H9 (cell line): ENCODE measurements around the gene DCAF10. TPM values are rescaled to one million over a fixed set of nuclear protein-coding genes. Genes with fewer than 3 reads are reported as not detected.

Source experiments
- DNase-seq: peaks from one replicate; pipeline ENCODE4 v3.0.0-alpha.2; 2017
- H2AFZ ChIP-seq: one replicate; pipeline ENCODE4 v1.6.1; 2013; ENCODE audit warnings: mild to moderate bottlenecking, low read length, control low read depth, moderate library complexity
- H2AK5ac ChIP-seq: 2 replicates; pipeline ENCODE4 v1.6.1; 2013; ENCODE audit warnings: low read length, control low read depth, mixed read lengths; ENCODE audit not compliant: insufficient read length
- H2BK120ac ChIP-seq: one replicate; pipeline ENCODE4 v1.6.1; 2013; ENCODE audit warnings: low read depth, mild to moderate bottlenecking, low read length, control low read depth, inconsistent platforms; ENCODE audit not compliant: poor library complexity, severe bottlenecking
- H2BK12ac ChIP-seq: 2 replicates; pipeline ENCODE4 v1.6.1; 2013; ENCODE audit warnings: low read length, control low read depth, mixed read lengths, low read depth; ENCODE audit not compliant: insufficient read length
- H2BK15ac ChIP-seq: 2 replicates; pipeline ENCODE4 v1.6.1; 2013; ENCODE audit warnings: low read depth, low read length, control low read depth
- H2BK20ac ChIP-seq: one replicate; pipeline ENCODE4 v1.6.1; 2013; ENCODE audit warnings: low read depth, mild to moderate bottlenecking, low read length, control low read depth, inconsistent platforms; ENCODE audit not compliant: poor library complexity, severe bottlenecking
- H2BK5ac ChIP-seq: 2 replicates; pipeline ENCODE4 v1.6.1; 2013; ENCODE audit warnings: low read length, control low read depth, mixed read lengths; ENCODE audit not compliant: insufficient read length
- H3K14ac ChIP-seq: 2 replicates; pipeline ENCODE4 v1.6.1; 2013; ENCODE audit warnings: low read length, control low read depth; ENCODE audit not compliant: insufficient read depth
- H3K18ac ChIP-seq: 2 replicates; pipeline ENCODE4 v1.6.1; 2013; ENCODE audit warnings: low read depth, mild to moderate bottlenecking, mixed read lengths, low read length, control low read depth; ENCODE audit not compliant: insufficient read length
- H3K23ac ChIP-seq: 2 replicates; pipeline ENCODE4 v1.6.1; 2013; ENCODE audit warnings: low read length, control low read depth, mixed read lengths, low read depth; ENCODE audit not compliant: insufficient read length
- H3K23me2 ChIP-seq: 2 replicates; pipeline ENCODE4 v1.6.1; 2013; ENCODE audit warnings: low read depth, mild to moderate bottlenecking, mixed read lengths, low read length, control low read depth; ENCODE audit not compliant: insufficient read length, poor library complexity, severe bottlenecking
- H3K27ac ChIP-seq: 2 replicates; pipeline ENCODE4 v1.5.1; 2013; ENCODE audit warnings: low read length, control low read depth, mixed read lengths, low read depth; ENCODE audit not compliant: insufficient read length
- H3K27me3 ChIP-seq: 2 replicates; pipeline ENCODE4 v1.6.1; 2013; ENCODE audit warnings: low read length, control low read depth, inconsistent platforms; ENCODE audit not compliant: insufficient read depth
- H3K4ac ChIP-seq: 2 replicates; pipeline ENCODE4 v1.6.1; 2013; ENCODE audit warnings: low read depth, mild to moderate bottlenecking, control low read depth, inconsistent platforms, low read length, moderate library complexity
- H3K4me1 ChIP-seq: 2 replicates; pipeline ENCODE4 v1.6.1; 2013; ENCODE audit warnings: low read length, control low read depth, inconsistent platforms; ENCODE audit not compliant: insufficient read depth
- H3K4me2 ChIP-seq: 2 replicates; pipeline ENCODE4 v1.6.1; 2013; ENCODE audit warnings: low read length, control low read depth, mixed read lengths; ENCODE audit not compliant: insufficient read length, insufficient read depth
- H3K56ac ChIP-seq: 2 replicates; pipeline ENCODE4 v1.6.1; 2013; ENCODE audit warnings: low read depth, mild to moderate bottlenecking, mixed read lengths, low read length, control low read depth; ENCODE audit not compliant: insufficient read length
- H3K79me1 ChIP-seq: 2 replicates; pipeline ENCODE4 v1.6.1; 2013; ENCODE audit warnings: low read depth, mild to moderate bottlenecking, moderate library complexity, low read length, control low read depth, inconsistent platforms; ENCODE audit not compliant: insufficient read depth, poor library complexity, severe bottlenecking
- H3K79me2 ChIP-seq: 2 replicates; pipeline ENCODE4 v1.6.1; 2013; ENCODE audit warnings: low read length, control low read depth, inconsistent platforms; ENCODE audit not compliant: insufficient read depth
- H3K9ac ChIP-seq: 2 replicates; pipeline ENCODE4 v1.6.1; 2013; ENCODE audit warnings: low read length, control low read depth, mixed read lengths; ENCODE audit not compliant: insufficient read length; ENCODE audit errors: extremely low read depth
- H3K9me3 ChIP-seq: one replicate; pipeline ENCODE4 v1.6.1; 2013; ENCODE audit warnings: low read depth, low read length, inconsistent platforms; ENCODE audit not compliant: control insufficient read depth
- H3T11ph ChIP-seq: one replicate; pipeline ENCODE4 v1.6.1; 2013; ENCODE audit warnings: mild to moderate bottlenecking, low read length, control low read depth, inconsistent platforms
- H4K20me1 ChIP-seq: one replicate; pipeline ENCODE4 v1.6.1; 2013; ENCODE audit not compliant: control insufficient read depth, insufficient read length, insufficient read depth
- H4K5ac ChIP-seq: 2 replicates; pipeline ENCODE4 v1.6.1; 2013; ENCODE audit warnings: low read depth, mild to moderate bottlenecking, mixed read lengths, low read length, control low read depth; ENCODE audit not compliant: insufficient read length
- H4K8ac ChIP-seq: replicated peaks from 2 replicates; pipeline ENCODE4 v1.6.1; 2013; ENCODE audit warnings: low read length, control low read depth, mixed read lengths, low read depth; ENCODE audit not compliant: insufficient read length
- H4K91ac ChIP-seq: 2 replicates; pipeline ENCODE4 v1.6.1; 2013; ENCODE audit warnings: low read depth, mild to moderate bottlenecking, moderate library complexity, mixed read lengths, low read length, control low read depth; ENCODE audit not compliant: insufficient read length
- H3K27ac Mint-ChIP-seq, 3 experiments: 2 replicates in 2 of 3; 3 replicates in 1 of 3; pipeline ENCODE4 v1.8.0; 2020 to 2021; ENCODE audit warnings: mixed read lengths in 3 of 3, mild to moderate bottlenecking in 1 of 3, moderate library complexity in 1 of 3
- H3K27me3 Mint-ChIP-seq: 2 replicates; pipeline ENCODE4 v1.8.0; 2021; ENCODE audit warnings: low read depth, mild to moderate bottlenecking, moderate library complexity, mixed read lengths
- H3K36me3 Mint-ChIP-seq, 3 experiments: 2 replicates in 2 of 3; 3 replicates in 1 of 3; pipeline ENCODE4 v1.8.0; 2020 to 2021; ENCODE audit warnings: low read depth in 3 of 3, mixed read lengths in 3 of 3; ENCODE audit not compliant: insufficient read depth in 1 of 3
- H3K4me1 Mint-ChIP-seq, 2 experiments: 2 replicates each; pipeline ENCODE4 v1.8.0; 2020; ENCODE audit warnings: mixed read lengths in 2 of 2
- H3K4me3 Mint-ChIP-seq, 2 experiments: 2 replicates in 1 of 2; 3 replicates in 1 of 2; pipeline ENCODE4 v1.8.0; 2020 to 2021; ENCODE audit warnings: mild to moderate bottlenecking in 2 of 2, mixed read lengths in 2 of 2, moderate library complexity in 1 of 2
- H3K9me3 Mint-ChIP-seq, 2 experiments: 2 replicates in 1 of 2; 3 replicates in 1 of 2; pipeline ENCODE4 v1.8.0; 2020; ENCODE audit warnings: mild to moderate bottlenecking in 2 of 2, mixed read lengths in 2 of 2, moderate library complexity in 1 of 2
- WGBS: extraction: QIAGEN DNeasy Blood & Tissue Kit; methylation state at CpG from one replicate; pipeline ENCODE4 v1.1.7; 2013; ENCODE audit warnings: missing lambda C conversion rate, low lambda C conversion rate, mixed read lengths; ENCODE audit not compliant: insufficient read length; ENCODE audit errors: extremely low coverage; 5-methylcytosine and 5-hydroxymethylcytosine counted together
- total RNA-seq: library from RNA; stranded (reverse); gene quantifications from 2 replicates; pipeline ENCODE4 v1.2.1, GENCODE V29; 2021
- TF ChIP-seq, protein P1 (sequence below): fragments of 200-600 bp; sonication (generic); conservative IDR thresholded peaks from 3 replicates; pipeline ENCODE4 v1.8.0; 2021; ENCODE audit warnings: antibody characterized with exemption, mild to moderate bottlenecking

DCAF10 gene
- total RNA-seq, 1 experiment from 2014 or later, result 13.4 TPM

DNA sequence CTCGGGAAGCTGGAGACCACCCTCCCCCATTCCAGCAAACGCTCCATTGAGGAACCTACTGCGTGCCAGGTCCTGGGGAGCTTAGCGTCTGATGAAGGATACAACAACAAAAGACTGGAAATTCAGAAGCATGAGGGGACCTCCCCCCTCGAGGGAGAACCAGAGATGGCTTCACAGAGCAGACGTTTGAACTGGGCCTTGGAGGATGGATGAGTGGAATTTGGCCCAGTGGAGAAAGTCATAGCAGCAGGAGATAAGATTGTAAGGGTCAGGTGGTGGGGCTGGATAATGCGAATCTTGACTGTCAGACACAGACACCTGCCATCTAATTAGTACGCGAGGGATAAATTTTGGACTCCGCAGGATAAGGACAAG lies 104.5 kb downstream of the DCAF10 start:
- no peak overlapping the region for H3K27ac Mint-ChIP-seq
- H3K9ac ChIP-seq, result no peak overlapping the region

More for the DNA sequence above, 104.5 kb downstream of the DCAF10 start:
- Histone ChIP-seq H4K8ac (no peak overlapping the region), H3K4me1 (peaks cover 4% of the 10 kb centered on the region; the same call in 1 of the 2 replicates), H2BK12ac (no peak overlapping the region), H3K18ac (no peak overlapping the region), H3K27me3 (no peaks in the 10 kb centered on the region), H3K4me2 (peak overlapping the region; percentile 93), H2AK5ac (no peak overlapping the region), H3K79me1 (no peaks in the 10 kb centered on the region), H3K9me3 (no peaks in the 10 kb centered on the region), H2BK20ac (no peak overlapping the region), H2BK15ac (no peak overlapping the region), H3K56ac (no peak overlapping the region), H4K91ac (no peak overlapping the region), H4K5ac (no peak overlapping the region), H3K4ac (no peak overlapping the region), H3K27ac (no peak overlapping the region), H2BK5ac (no peak overlapping the region), H3K23ac (no peak overlapping the region), H4K20me1 (no peaks in the 10 kb centered on the region), H3T11ph (no peak overlapping the region), H3K23me2 (peaks cover 15% of the 10 kb centered on the region), H3K79me2 (no peaks in the 10 kb centered on the region; the same call in 1 of the 2 replicates), H2AFZ (no peak overlapping the region), H3K14ac (no peak overlapping the region; the same call in 1 of the 2 replicates), H2BK120ac (no peak overlapping the region)
- Mint-ChIP-seq H3K4me1 (peaks cover 18 to 19% of the 10 kb centered on the region in 2 experiments), H3K9me3 (no peaks in the 10 kb centered on the region), H3K27me3 (peaks cover 27% of the 10 kb centered on the region), H3K4me3 (peak overlapping the region; percentile 78 to 92; a peak in 4 of 5 replicates), H3K36me3 (peaks cover 0 to 4% (median 0%) of the 10 kb centered on the region in 3 experiments; a peak in 3 of 7 replicates)
- TF ChIP-seq, protein P1, sequence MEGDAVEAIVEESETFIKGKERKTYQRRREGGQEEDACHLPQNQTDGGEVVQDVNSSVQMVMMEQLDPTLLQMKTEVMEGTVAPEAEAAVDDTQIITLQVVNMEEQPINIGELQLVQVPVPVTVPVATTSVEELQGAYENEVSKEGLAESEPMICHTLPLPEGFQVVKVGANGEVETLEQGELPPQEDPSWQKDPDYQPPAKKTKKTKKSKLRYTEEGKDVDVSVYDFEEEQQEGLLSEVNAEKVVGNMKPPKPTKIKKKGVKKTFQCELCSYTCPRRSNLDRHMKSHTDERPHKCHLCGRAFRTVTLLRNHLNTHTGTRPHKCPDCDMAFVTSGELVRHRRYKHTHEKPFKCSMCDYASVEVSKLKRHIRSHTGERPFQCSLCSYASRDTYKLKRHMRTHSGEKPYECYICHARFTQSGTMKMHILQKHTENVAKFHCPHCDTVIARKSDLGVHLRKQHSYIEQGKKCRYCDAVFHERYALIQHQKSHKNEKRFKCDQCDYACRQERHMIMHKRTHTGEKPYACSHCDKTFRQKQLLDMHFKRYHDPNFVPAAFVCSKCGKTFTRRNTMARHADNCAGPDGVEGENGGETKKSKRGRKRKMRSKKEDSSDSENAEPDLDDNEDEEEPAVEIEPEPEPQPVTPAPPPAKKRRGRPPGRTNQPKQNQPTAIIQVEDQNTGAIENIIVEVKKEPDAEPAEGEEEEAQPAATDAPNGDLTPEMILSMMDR, result no peak
- DNase-seq, result no peak
- no CpG with 5 or more reads among the region's 10 CpGs for WGBS
